Measurements from ENCODE around the gene PHKA2.

Gene PHKA2

GRCh38 chrX:18890049-18890381, 93.9 kb downstream of the PHKA2 start:
- H3K4me2 ChIP-seq (ENCODE audit: low read depth, low read length, poor library complexity, severe bottlenecking): no peak overlapping the region
- H3K9me3 ChIP-seq (ENCODE audit: insufficient read depth, low read depth, low read length): no peaks in the 10 kb centered on the region
- H3K9me2 ChIP-seq (replicated peaks; ENCODE audit: low read depth, low read length): no peaks in the 10 kb centered on the region
- no peaks in the 10 kb centered on the region for H3K4me1 ChIP-seq (ENCODE audit: insufficient read depth, low read length, poor library complexity, severe bottlenecking)
- no peaks in the 10 kb centered on the region for H3K27me3 ChIP-seq (ENCODE audit: insufficient read depth, low read length, poor library complexity, severe bottlenecking)
- H3K9ac ChIP-seq (ENCODE audit: low read depth, low read length, poor library complexity, severe bottlenecking): no peak overlapping the region
- no peak for TF ChIP-seq EZH2phosphoT487 (IDR thresholded peaks at IDR 0.05; ENCODE audit: borderline replicate concordance)
- TF ChIP-seq, protein P1, sequence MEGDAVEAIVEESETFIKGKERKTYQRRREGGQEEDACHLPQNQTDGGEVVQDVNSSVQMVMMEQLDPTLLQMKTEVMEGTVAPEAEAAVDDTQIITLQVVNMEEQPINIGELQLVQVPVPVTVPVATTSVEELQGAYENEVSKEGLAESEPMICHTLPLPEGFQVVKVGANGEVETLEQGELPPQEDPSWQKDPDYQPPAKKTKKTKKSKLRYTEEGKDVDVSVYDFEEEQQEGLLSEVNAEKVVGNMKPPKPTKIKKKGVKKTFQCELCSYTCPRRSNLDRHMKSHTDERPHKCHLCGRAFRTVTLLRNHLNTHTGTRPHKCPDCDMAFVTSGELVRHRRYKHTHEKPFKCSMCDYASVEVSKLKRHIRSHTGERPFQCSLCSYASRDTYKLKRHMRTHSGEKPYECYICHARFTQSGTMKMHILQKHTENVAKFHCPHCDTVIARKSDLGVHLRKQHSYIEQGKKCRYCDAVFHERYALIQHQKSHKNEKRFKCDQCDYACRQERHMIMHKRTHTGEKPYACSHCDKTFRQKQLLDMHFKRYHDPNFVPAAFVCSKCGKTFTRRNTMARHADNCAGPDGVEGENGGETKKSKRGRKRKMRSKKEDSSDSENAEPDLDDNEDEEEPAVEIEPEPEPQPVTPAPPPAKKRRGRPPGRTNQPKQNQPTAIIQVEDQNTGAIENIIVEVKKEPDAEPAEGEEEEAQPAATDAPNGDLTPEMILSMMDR (conservative IDR thresholded peaks at IDR 0.05; ENCODE audit: low read length): no peak
- no peaks in the 10 kb centered on the region for H3K79me2 ChIP-seq (ENCODE audit: insufficient read depth, low read length)
- no peak overlapping the region for H3K4me3 ChIP-seq (ENCODE audit: low read length, poor library complexity, severe bottlenecking)
- no peaks in the 10 kb centered on the region for H3F3A ChIP-seq (ENCODE audit: low read depth)
- H3K36me3 ChIP-seq (ENCODE audit: insufficient read depth, low read length): no peaks in the 10 kb centered on the region; the same call in 1 of the 2 replicates
- H4K20me1 ChIP-seq (ENCODE audit: insufficient read depth, low read length, poor library complexity, severe bottlenecking): no peaks in the 10 kb centered on the region
- no peak overlapping the region for H2AFZ ChIP-seq (ENCODE audit: low read length)

DNA sequence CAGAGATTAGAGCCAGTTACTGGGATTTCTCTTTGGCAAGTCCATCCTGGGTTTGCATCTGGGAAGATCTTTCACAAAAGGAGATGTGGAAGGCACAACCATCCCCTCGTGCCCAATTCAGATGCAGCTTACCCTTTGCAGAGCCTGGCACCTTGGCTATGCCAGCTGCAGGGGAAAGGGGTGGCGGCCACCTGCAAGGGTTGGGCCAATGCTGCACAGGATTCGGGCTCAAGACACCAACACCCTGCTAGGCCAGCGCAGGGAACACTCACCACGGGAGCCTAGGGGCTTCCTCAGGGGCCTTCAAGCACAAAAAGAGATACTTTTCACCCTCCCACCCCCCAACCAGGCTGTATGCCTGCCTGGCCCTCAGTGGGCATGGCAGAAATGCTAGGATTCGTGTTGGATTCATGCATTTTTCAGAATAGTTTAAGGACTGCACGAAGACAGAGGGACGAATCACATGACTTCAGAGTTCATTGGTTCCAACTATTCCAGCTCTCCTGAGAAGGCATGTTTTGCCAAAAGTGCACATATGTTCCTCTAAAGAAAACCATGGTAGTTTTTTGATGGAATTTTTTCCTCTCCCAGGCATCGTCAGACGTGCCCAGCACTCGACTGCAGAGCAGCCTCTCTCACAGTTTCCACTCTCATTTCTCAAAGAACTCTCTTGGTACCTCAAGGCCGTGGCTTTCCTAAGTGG, 94.4 kb downstream of the PHKA2 start:
- no peaks in the 10 kb centered on the region for H3K9me3 ChIP-seq (ENCODE audit: insufficient read depth, low read depth, low read length)
- H2AFZ ChIP-seq (ENCODE audit: low read length): no peak overlapping the region
- H4K20me1 ChIP-seq (ENCODE audit: insufficient read depth, low read length, poor library complexity, severe bottlenecking): no peaks in the 10 kb centered on the region
- no peak overlapping the region for H3K9ac ChIP-seq (ENCODE audit: low read depth, low read length, poor library complexity, severe bottlenecking)
- no peaks in the 10 kb centered on the region; the same call in 1 of the 2 replicates for H3K36me3 ChIP-seq (ENCODE audit: insufficient read depth, low read length)
- H3K79me2 ChIP-seq (ENCODE audit: insufficient read depth, low read length): no peaks in the 10 kb centered on the region
- no peaks in the 10 kb centered on the region for H3K4me1 ChIP-seq (ENCODE audit: insufficient read depth, low read length, poor library complexity, severe bottlenecking)
- no peak overlapping the region for H3K4me2 ChIP-seq (ENCODE audit: low read depth, low read length, poor library complexity, severe bottlenecking)
- no peaks in the 10 kb centered on the region for H3K27me3 ChIP-seq (ENCODE audit: insufficient read depth, low read length, poor library complexity, severe bottlenecking)
- H3K9me2 ChIP-seq (replicated peaks; ENCODE audit: low read depth, low read length): no peaks in the 10 kb centered on the region
- TF ChIP-seq, protein P1 (conservative IDR thresholded peaks at IDR 0.05; ENCODE audit: low read length): no peak
- TF ChIP-seq EZH2phosphoT487 (IDR thresholded peaks at IDR 0.05; ENCODE audit: borderline replicate concordance): no peak
- no peaks in the 10 kb centered on the region for H3F3A ChIP-seq (ENCODE audit: low read depth)
- H3K4me3 ChIP-seq (ENCODE audit: low read length, poor library complexity, severe bottlenecking): no peak overlapping the region

DNA sequence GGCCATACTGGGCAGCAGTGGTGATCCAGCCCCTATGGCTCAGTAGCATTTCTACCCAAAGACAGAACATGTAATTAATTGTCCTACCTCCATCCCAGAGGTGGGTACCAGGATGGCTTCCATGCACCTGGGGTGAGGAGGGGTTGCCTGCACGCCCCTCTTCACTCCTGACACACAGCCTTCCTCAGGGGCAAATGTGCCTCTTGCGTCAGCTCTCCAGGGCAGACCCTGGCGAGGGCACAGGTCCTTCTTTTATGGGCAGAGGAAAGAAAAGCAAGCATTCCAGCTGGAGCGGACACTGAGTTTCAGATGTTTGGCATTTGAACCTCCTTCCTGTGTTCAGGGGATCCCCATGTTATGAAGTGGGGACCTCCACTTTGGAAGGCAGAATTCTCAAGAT, 95.6 kb downstream of the PHKA2 start:
- H3K27me3 ChIP-seq (ENCODE audit: insufficient read depth, low read length, poor library complexity, severe bottlenecking): no peaks in the 10 kb centered on the region
- no peak overlapping the region for H3K4me3 ChIP-seq (ENCODE audit: low read length, poor library complexity, severe bottlenecking)
- no peak for TF ChIP-seq EZH2phosphoT487 (IDR thresholded peaks at IDR 0.05; ENCODE audit: borderline replicate concordance)
- TF ChIP-seq, protein P1 (conservative IDR thresholded peaks at IDR 0.05; ENCODE audit: low read length): no peak
- no peak overlapping the region for H2AFZ ChIP-seq (ENCODE audit: low read length)
- no peak overlapping the region for H3K4me2 ChIP-seq (ENCODE audit: low read depth, low read length, poor library complexity, severe bottlenecking)
- H3K9me3 ChIP-seq (ENCODE audit: insufficient read depth, low read depth, low read length): no peaks in the 10 kb centered on the region
- no peaks in the 10 kb centered on the region for H3K4me1 ChIP-seq (ENCODE audit: insufficient read depth, low read length, poor library complexity, severe bottlenecking)
- no peaks in the 10 kb centered on the region for H3K79me2 ChIP-seq (ENCODE audit: insufficient read depth, low read length)
- no peaks in the 10 kb centered on the region; the same call in 1 of the 2 replicates for H3K36me3 ChIP-seq (ENCODE audit: insufficient read depth, low read length)
- no peaks in the 10 kb centered on the region for H3K9me2 ChIP-seq (replicated peaks; ENCODE audit: low read depth, low read length)
- no peaks in the 10 kb centered on the region for H3F3A ChIP-seq (ENCODE audit: low read depth)
- no peaks in the 10 kb centered on the region for H4K20me1 ChIP-seq (ENCODE audit: insufficient read depth, low read length, poor library complexity, severe bottlenecking)
- H3K9ac ChIP-seq (ENCODE audit: low read depth, low read length, poor library complexity, severe bottlenecking): no peak overlapping the region

Data from Loucy (cell line).